ENCODE measurements around the gene SCUBE1.

- TF ChIP-seq, protein P1, sequence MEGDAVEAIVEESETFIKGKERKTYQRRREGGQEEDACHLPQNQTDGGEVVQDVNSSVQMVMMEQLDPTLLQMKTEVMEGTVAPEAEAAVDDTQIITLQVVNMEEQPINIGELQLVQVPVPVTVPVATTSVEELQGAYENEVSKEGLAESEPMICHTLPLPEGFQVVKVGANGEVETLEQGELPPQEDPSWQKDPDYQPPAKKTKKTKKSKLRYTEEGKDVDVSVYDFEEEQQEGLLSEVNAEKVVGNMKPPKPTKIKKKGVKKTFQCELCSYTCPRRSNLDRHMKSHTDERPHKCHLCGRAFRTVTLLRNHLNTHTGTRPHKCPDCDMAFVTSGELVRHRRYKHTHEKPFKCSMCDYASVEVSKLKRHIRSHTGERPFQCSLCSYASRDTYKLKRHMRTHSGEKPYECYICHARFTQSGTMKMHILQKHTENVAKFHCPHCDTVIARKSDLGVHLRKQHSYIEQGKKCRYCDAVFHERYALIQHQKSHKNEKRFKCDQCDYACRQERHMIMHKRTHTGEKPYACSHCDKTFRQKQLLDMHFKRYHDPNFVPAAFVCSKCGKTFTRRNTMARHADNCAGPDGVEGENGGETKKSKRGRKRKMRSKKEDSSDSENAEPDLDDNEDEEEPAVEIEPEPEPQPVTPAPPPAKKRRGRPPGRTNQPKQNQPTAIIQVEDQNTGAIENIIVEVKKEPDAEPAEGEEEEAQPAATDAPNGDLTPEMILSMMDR (IDR thresholded peaks at IDR 0.05; ENCODE audit: extremely low read depth in 1 of 2, insufficient read depth in 1 of 2, low read depth in 1 of 2, low read length in 2 of 2), result no peak
- TF ChIP-seq MYC (IDR thresholded peaks at IDR 0.05; ENCODE audit: low read depth, low read length) (no peak), EZH2 (IDR thresholded peaks at IDR 0.05; ENCODE audit: borderline replicate concordance, low read depth, low read length, severe bottlenecking) (no peak), POLR2AphosphoS5 (IDR thresholded peaks at IDR 0.05; ENCODE audit: insufficient read depth, low read depth, low read length) (no peak), POLR2A (IDR thresholded peaks at IDR 0.05; ENCODE audit: low read depth, low read length) (no peak)
- TF ChIP-seq, protein P2, sequence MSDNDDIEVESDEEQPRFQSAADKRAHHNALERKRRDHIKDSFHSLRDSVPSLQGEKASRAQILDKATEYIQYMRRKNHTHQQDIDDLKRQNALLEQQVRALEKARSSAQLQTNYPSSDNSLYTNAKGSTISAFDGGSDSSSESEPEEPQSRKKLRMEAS (IDR thresholded peaks at IDR 0.05; ENCODE audit: insufficient read depth, insufficient read length), result no peak
These were observed 137.2 kb downstream of the SCUBE1 start for GRCh38 chr22:43205748-43206508.

All from endothelial cell of umbilical vein (primary cell).